GM23338 (cell line): ENCODE results near the gene CFAP57. TPM values are rescaled to one million over a fixed set of nuclear protein-coding genes. Genes with fewer than 3 reads are reported as not detected.

ENCODE experiments used
- ATAC-seq: fragments of 200-7000 bp; cut with Tn5 transposase; 3 replicates; pipeline ENCODE4 v1.9.1; 2020
- DNase-seq: peaks from one replicate; pipeline ENCODE4 v3.0.0-alpha.2; 2015; ENCODE audit warnings: low spot score
- H2AFZ ChIP-seq: fragments of 200-600 bp; sonication (generic); 2 replicates; pipeline ENCODE4 v1.8.0; 2016; ENCODE audit warnings: antibody characterized with exemption, mild to moderate bottlenecking, moderate library complexity
- H3F3A ChIP-seq: fragments of 200-600 bp; sonication (generic); replicated peaks from 2 replicates; pipeline ENCODE4 v1.8.0; 2017; ENCODE audit warnings: antibody characterized with exemption, mixed run types, low read depth
- H3K27ac ChIP-seq: fragments of 200-600 bp; sonication (generic); 2 replicates; pipeline ENCODE4 v1.6.1; 2016; ENCODE audit warnings: low read depth
- H3K27me3 ChIP-seq: fragments of 200-600 bp; sonication (generic); 2 replicates; pipeline ENCODE4 v1.8.0; 2016; ENCODE audit warnings: mild to moderate bottlenecking, mixed run types, moderate library complexity; ENCODE audit not compliant: insufficient read depth
- H3K36me3 ChIP-seq: fragments of 200-600 bp; sonication (generic); 2 replicates; pipeline ENCODE4 v1.8.0; 2016; ENCODE audit warnings: mild to moderate bottlenecking; ENCODE audit not compliant: insufficient read depth
- H3K4me1 ChIP-seq: fragments of 200-600 bp; sonication (generic); 2 replicates; pipeline ENCODE4 v1.8.0; 2016; ENCODE audit warnings: mild to moderate bottlenecking, moderate library complexity; ENCODE audit not compliant: insufficient read depth
- H3K4me2 ChIP-seq: fragments of 200-600 bp; sonication (generic); 2 replicates; pipeline ENCODE4 v1.7.1; 2017; ENCODE audit warnings: mixed run types
- H3K4me3 ChIP-seq: fragments of 200-600 bp; sonication (generic); 2 replicates; pipeline ENCODE4 v1.6.1; 2016; ENCODE audit warnings: mixed run types
- H3K79me2 ChIP-seq: fragments of 200-600 bp; sonication (generic); replicated peaks from 2 replicates; pipeline ENCODE4 v1.8.0; 2017; ENCODE audit warnings: mild to moderate bottlenecking; ENCODE audit not compliant: insufficient read depth
- H3K9me2 ChIP-seq: fragments of 200-600 bp; sonication (generic); 2 replicates; pipeline ENCODE4 v1.8.0; 2017; ENCODE audit not compliant: insufficient read depth
- H4K20me1 ChIP-seq: fragments of 200-600 bp; sonication (generic); replicated peaks from 2 replicates; pipeline ENCODE4 v1.8.0; 2017; ENCODE audit warnings: mild to moderate bottlenecking; ENCODE audit not compliant: insufficient read depth
- H3K27ac Mint-ChIP-seq: 2 replicates; pipeline ENCODE4 v1.8.0; 2020; ENCODE audit warnings: inconsistent platforms, mild to moderate bottlenecking, moderate library complexity, mixed read lengths
- H3K27me3 Mint-ChIP-seq: 3 replicates; pipeline ENCODE4 v1.8.0; 2022; ENCODE audit warnings: low read depth, mild to moderate bottlenecking, moderate library complexity, mixed read lengths, inconsistent platforms; ENCODE audit not compliant: insufficient read depth, poor library complexity
- H3K36me3 Mint-ChIP-seq: 3 replicates; pipeline ENCODE4 v1.8.0; 2021; ENCODE audit warnings: low read depth, mild to moderate bottlenecking, inconsistent platforms, moderate library complexity, mixed read lengths
- H3K4me1 Mint-ChIP-seq: 3 replicates; pipeline ENCODE4 v1.8.0; 2020; ENCODE audit warnings: mild to moderate bottlenecking, inconsistent platforms, mixed read lengths
- H3K4me3 Mint-ChIP-seq: 3 replicates; pipeline ENCODE4 v1.8.0; 2021; ENCODE audit warnings: moderate library complexity, mild to moderate bottlenecking, inconsistent platforms, mixed read lengths
- H3K9me3 Mint-ChIP-seq: 3 replicates; pipeline ENCODE4 v1.8.0; 2020; ENCODE audit warnings: moderate library complexity, mild to moderate bottlenecking, inconsistent platforms, mixed read lengths
- CTCF ChIP-seq, 2 experiments: fragments of 200-600 bp in 1 of 2; sonication (generic) in 1 of 2; conservative IDR thresholded peaks; 2 replicates each; pipeline versions ENCODE4 v1.5.1 to v1.6.1; 2016 to 2017; ENCODE audit warnings: antibody characterized with exemption in 2 of 2, low read depth in 2 of 2, mild to moderate bottlenecking in 2 of 2, moderate library complexity in 1 of 2
- EZH2 ChIP-seq: fragments of 200-600 bp; sonication (generic); IDR thresholded peaks from one replicate; pipeline ENCODE4 v1.8.0; 2017; ENCODE audit warnings: antibody characterized with exemption, mild to moderate bottlenecking, low read depth; ENCODE audit not compliant: unreplicated experiment
- JUNB ChIP-seq: IDR thresholded peaks from one replicate; pipeline ENCODE4 v1.6.1; 2016; ENCODE audit warnings: antibody characterized with exemption; ENCODE audit not compliant: unreplicated experiment
- REST ChIP-seq: IDR thresholded peaks from one replicate; pipeline ENCODE4 v1.6.1; 2018; ENCODE audit warnings: antibody characterized with exemption; ENCODE audit not compliant: unreplicated experiment
- ZNF331 ChIP-seq: fragments of 250-450 bp; sonication (Bioruptor Pico); IDR thresholded peaks from 2 replicates; pipeline ENCODE4 v1.5.0; 2020; ENCODE audit warnings: low read depth, mild to moderate bottlenecking, moderate library complexity
- ZNF462 ChIP-seq: fragments of 250-450 bp; sonication (Bioruptor Pico); IDR thresholded peaks from 2 replicates; pipeline ENCODE4 v1.5.0; 2020; ENCODE audit warnings: mild to moderate bottlenecking, moderate library complexity
- polyA plus RNA-seq: library from polyadenylated mRNA; unstranded; fragments of >200 nt; fragmentation: Nextera tagmentation; extraction: Ambion mirVana; gene quantifications from 2 replicates; pipeline ENCODE4 v1.2.1, GENCODE V29; 2016
- total RNA-seq: library from RNA; depleted of rRNA; stranded (reverse); fragments of >200 nt; shearing (Covaris generic); gene quantifications from 2 replicates; pipeline ENCODE4 v1.2.3, GENCODE V29; 2014

CFAP57 gene
- total and polyA plus RNA-seq, 2 experiments from 2014 or later = 0.37 to 0.38 TPM

- Mint-ChIP-seq H3K36me3 (no peaks in the 10 kb centered on the region; the same call in 2 of the 3 replicates), H3K27ac (no peak overlapping the region; the same call in 1 of the 2 replicates), H3K9me3 (no peaks in the 10 kb centered on the region), H3K4me3 (no peak overlapping the region), H3K27me3 (peaks cover 15% of the 10 kb centered on the region), H3K4me1 (peaks cover 25% of the 10 kb centered on the region)
- H3K9me2 ChIP-seq = no peaks in the 10 kb centered on the region
- no peaks in the 10 kb centered on the region for H3K27me3 ChIP-seq
- ATAC-seq (no peak), DNase-seq (no peak)
- no peak overlapping the region for H3K4me2 ChIP-seq
- H3K36me3 ChIP-seq = no peaks in the 10 kb centered on the region
- peaks cover 6% of the 10 kb centered on the region for H3K4me1 ChIP-seq
- no peaks in the 10 kb centered on the region for H3F3A ChIP-seq
- no peak overlapping the region for H2AFZ ChIP-seq
- TF ChIP-seq CTCF (conservative IDR thresholded peaks at IDR 0.05; ENCODE audit: low read depth in 2 of 2) (no peak), JUNB (no peak), REST (no peak), ZNF462 (CRISPR knock-in tag) (no peak), EZH2 (no peak), ZNF331 (CRISPR knock-in tag) (no peak)
- no peak overlapping the region for H3K27ac ChIP-seq
- no peaks in the 10 kb centered on the region for H3K79me2 ChIP-seq
- H4K20me1 ChIP-seq = no peaks in the 10 kb centered on the region
- H3K4me3 ChIP-seq = no peak overlapping the region
Observed at GRCh38 chr1:43302721-43303470, 130.8 kb downstream of the CFAP57 start.
